ENCODE data around the gene SLC25A43.

DNA sequence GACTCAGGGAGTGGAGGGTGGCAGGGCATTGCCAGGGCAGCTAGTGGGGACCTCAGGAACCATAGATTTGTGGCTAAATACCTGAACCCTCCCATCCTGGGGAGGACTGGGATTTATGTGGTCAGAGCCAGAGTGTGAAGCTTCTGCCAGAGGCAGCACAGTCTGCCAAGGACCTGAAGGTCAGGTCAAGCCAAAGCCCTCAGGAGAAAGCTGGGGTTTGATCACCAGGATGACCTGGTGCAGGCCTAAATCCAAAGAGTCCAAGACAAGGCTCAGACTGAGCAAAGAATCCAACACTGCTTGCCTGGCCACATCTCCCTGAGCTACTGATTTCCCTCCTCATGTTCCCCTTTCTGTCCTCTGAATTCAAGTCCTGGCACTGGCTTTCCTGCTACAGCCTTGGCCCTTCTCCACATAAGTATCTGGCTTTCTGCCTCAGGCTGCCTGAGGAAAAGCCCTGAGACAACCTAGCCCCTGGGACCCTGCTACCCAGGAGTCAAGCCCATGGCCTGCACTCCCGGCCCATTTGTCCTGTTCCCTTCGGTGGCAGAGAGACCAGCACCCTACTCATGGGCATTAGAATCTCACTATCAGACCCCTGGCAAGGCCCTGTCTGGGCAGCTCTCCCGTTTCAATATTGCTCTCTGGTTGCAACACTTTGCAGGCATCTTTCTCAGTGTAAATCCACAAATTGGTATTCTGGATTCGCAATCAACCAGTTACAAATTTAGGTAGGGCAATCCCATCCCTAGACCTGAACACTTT lies 39.3 kb upstream of the SLC25A43 start:
- TF ChIP-seq, protein P1, sequence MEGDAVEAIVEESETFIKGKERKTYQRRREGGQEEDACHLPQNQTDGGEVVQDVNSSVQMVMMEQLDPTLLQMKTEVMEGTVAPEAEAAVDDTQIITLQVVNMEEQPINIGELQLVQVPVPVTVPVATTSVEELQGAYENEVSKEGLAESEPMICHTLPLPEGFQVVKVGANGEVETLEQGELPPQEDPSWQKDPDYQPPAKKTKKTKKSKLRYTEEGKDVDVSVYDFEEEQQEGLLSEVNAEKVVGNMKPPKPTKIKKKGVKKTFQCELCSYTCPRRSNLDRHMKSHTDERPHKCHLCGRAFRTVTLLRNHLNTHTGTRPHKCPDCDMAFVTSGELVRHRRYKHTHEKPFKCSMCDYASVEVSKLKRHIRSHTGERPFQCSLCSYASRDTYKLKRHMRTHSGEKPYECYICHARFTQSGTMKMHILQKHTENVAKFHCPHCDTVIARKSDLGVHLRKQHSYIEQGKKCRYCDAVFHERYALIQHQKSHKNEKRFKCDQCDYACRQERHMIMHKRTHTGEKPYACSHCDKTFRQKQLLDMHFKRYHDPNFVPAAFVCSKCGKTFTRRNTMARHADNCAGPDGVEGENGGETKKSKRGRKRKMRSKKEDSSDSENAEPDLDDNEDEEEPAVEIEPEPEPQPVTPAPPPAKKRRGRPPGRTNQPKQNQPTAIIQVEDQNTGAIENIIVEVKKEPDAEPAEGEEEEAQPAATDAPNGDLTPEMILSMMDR (IDR thresholded peaks at IDR 0.05; ENCODE audit: poor library complexity): no peak
- TF ChIP-seq EZH2 (IDR thresholded peaks at IDR 0.05; ENCODE audit: borderline replicate concordance): no peak
- no peak for TF ChIP-seq EZH2phosphoT487 (IDR thresholded peaks at IDR 0.05; ENCODE audit: low read depth, severe bottlenecking, unreplicated experiment)
